ENCODE measurements around the gene CHMP5. TPM values are rescaled to one million over a fixed set of nuclear protein-coding genes. Genes with fewer than 3 reads are reported as not detected.

Gene CHMP5
- 46.5 and 57.3 TPM in 2 replicates for total RNA-seq

GRCh38 chr9:33264473-33265177 lies at the start of gene CHMP5, which contains the start of gene BAG1:
Gene CHMP5 (plus strand): TSS chr9:33265049. CDS start chr9:33265079, 30 bp downstream.
Gene BAG1 (minus strand): TSS chr9:33264708.

DNA sequence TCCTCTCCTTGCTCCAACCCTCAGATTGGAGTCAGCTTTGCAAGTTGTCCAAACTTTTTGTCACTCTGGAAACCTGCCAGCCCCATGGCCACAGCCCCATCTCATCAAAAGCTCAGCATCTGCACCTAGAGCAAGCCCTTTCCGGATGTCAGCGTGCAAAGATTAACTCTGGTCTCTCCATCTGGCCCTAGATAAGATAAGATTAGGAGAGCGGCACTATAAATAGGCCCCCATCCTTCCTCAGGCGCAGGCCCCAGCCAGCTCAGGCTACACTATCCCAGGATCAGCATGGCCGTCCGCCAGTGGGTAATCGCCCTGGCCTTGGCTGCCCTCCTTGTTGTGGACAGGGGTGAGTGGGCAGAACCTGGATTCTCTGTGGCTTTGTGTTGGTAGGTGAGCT lies 24.9 kb upstream of the CHMP5 start, which contains the start of gene SPINK4:
TSS of gene SPINK4 (plus strand) at position 247 of the 400 bp plus-strand sequence. CDS start at position 289, 42 bp downstream.

DNA sequence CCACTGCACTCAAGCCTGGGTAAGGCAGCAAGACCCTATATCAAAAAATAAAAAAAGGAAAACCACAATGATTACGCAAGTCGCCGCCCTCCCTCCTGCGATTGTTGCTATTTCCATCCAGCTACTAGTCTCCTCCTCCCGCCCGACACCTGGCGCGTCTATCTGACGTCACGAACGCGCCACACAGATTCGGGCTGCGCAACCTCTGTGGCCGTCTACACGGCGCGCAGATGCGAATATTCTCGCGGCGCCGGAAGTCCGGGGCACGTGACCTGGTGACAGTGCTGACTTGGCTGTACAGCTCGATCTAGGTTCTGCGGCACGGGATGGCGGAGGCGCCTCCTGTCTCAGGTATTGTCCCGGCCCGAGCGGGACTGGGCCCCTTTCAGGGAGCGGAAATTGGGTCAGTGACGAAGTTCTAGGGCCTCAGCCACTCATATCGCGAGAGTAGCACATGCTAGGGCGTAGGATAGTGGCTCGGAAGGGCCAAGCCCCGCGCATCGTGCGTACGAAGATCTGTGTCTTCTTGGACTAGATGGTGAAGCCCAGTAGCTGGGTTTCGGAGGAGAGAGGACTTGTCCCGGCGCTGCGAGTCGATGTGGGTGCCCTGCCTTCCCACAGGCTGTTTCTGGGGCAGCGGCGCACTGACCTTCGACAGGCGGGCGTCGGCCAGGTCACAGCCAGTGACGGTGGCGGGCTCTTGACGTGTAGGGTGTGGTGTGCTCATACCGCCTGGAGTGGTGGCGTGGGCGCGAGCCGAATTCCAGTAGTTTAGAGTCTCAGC lies 25.6 kb downstream of the CHMP5 start, which contains the start of gene NFX1:
TSS of gene NFX1 (plus strand) at position 270 of the 784 bp plus-strand sequence. CDS start at position 327, 57 bp downstream.

Other genes starting within 250 kb of the CHMP5 start
- gene DNAJA1, start 239.8 kb upstream of the CHMP5 start, total RNA-seq: 53.6 and 80.2 TPM in 2 replicates
- 23.5 and 29.7 TPM in 2 replicates for gene SMU1, start 188.4 kb upstream of the CHMP5 start, total RNA-seq
- gene B4GALT1, start 97.7 kb upstream of the CHMP5 start, total RNA-seq: 14.5 and 15.4 TPM in 2 replicates
- gene SPINK4, start 24.9 kb upstream of the CHMP5 start, total RNA-seq: not detected in 2 replicates
- 18.6 and 25.0 TPM in 2 replicates for gene BAG1, start 341 bp upstream of the CHMP5 start, total RNA-seq
- 27.2 and 36.2 TPM in 2 replicates for gene NFX1, start 25.5 kb downstream of the CHMP5 start, total RNA-seq
- gene AQP7, start 137.5 kb downstream of the CHMP5 start, total RNA-seq: 0.59 and 1.1 TPM in 2 replicates
- gene AQP3, start 182.5 kb downstream of the CHMP5 start, total RNA-seq: 0.39 and 1.1 TPM in 2 replicates
- 29.4 and 45.0 TPM in 2 replicates for gene NOL6, start 208.9 kb downstream of the CHMP5 start, total RNA-seq